SK-N-SH (cell line): ENCODE measurements around the gene SUCLG2.

ENCODE experiments used
- CTCF ChIP-seq: fragments of 200-600 bp; sonication (generic); IDR thresholded peaks from 2 replicates; pipeline ENCODE4 v1.6.1; 2017; ENCODE audit warnings: antibody characterized with exemption, mild to moderate bottlenecking, moderate library complexity
- FOXM1 ChIP-seq: IDR thresholded peaks from 2 replicates; pipeline ENCODE4 v1.4.0; 2012; ENCODE audit warnings: low read depth, mild to moderate bottlenecking
- GABPA ChIP-seq: IDR thresholded peaks from 2 replicates; pipeline ENCODE4 v1.4.0; 2012; ENCODE audit warnings: low read depth, mild to moderate bottlenecking
- MXI1 ChIP-seq: IDR thresholded peaks from 2 replicates; pipeline ENCODE4 v1.6.1; 2012; ENCODE audit warnings: mild to moderate bottlenecking, low read depth, low read length, improper control_type of control experiment
- POLR2AphosphoS5 ChIP-seq: IDR thresholded peaks from 2 replicates; pipeline ENCODE4 v1.6.1; 2012; ENCODE audit warnings: low read depth, low read length
- RAD21 ChIP-seq: IDR thresholded peaks from 2 replicates; pipeline ENCODE4 v1.6.1; 2012; ENCODE audit warnings: mild to moderate bottlenecking, low read length
- RFX5 ChIP-seq: IDR thresholded peaks from 2 replicates; pipeline ENCODE4 v1.6.1; 2012; ENCODE audit warnings: mild to moderate bottlenecking, improper control_type of control experiment, low read length

- TF ChIP-seq RAD21 (no peak), GABPA (no peak), RFX5 (no peak), CTCF (no peak), FOXM1 (no peak), MXI1 (no peak), POLR2AphosphoS5 (no peak)
These were observed 185.9 kb downstream of the SUCLG2 start for GRCh38 chr3:67468511-67468910.
